HepG2 (cell line): ENCODE results near the gene PRSS53. TPM values are rescaled to one million over a fixed set of nuclear protein-coding genes. Genes with fewer than 3 reads are reported as not detected.

Experiments used
- FOXK2 ChIP-seq: fragments of 450-650 bp; IDR thresholded peaks from 2 replicates; pipeline ENCODE4 v1.6.1; 2016
- HNRNPH1 ChIP-seq: fragments of 200-400 bp; formaldehyde crosslinking; optimal IDR thresholded peaks from 2 replicates; pipeline ENCODE3; 2017; ENCODE audit warnings: mild to moderate bottlenecking, low read depth, low read length
- KDM4B ChIP-seq: sonication (generic); formaldehyde crosslinking; IDR thresholded peaks from 2 replicates; pipeline ENCODE4 v1.4.0; 2020; ENCODE audit warnings: missing genetic modification reagents
- MATR3 ChIP-seq: sonication (generic); formaldehyde crosslinking; IDR thresholded peaks from 2 replicates; pipeline ENCODE4 v1.4.0; 2020; ENCODE audit warnings: missing genetic modification reagents
- SRSF9 ChIP-seq: fragments of 200-400 bp; formaldehyde crosslinking; IDR thresholded peaks from 2 replicates; pipeline ENCODE4 v1.6.1; 2018; ENCODE audit warnings: borderline replicate concordance, mild to moderate bottlenecking, low read depth, low read length; ENCODE audit not compliant: insufficient read depth, poor library complexity, severe bottlenecking
- ZBED4 ChIP-seq: sonication (generic); formaldehyde crosslinking; IDR thresholded peaks from 2 replicates; pipeline ENCODE4 v1.4.0; 2020; ENCODE audit warnings: missing genetic modification reagents, borderline replicate concordance
- ZNF225 ChIP-seq: sonication (generic); formaldehyde crosslinking; IDR thresholded peaks from 2 replicates; pipeline ENCODE4 v1.4.0; 2020; ENCODE audit warnings: mild to moderate bottlenecking, missing genetic modification reagents
- ZNF253 ChIP-seq: sonication (generic); formaldehyde crosslinking; IDR thresholded peaks from 2 replicates; pipeline ENCODE4 v1.8.0; 2022; ENCODE audit warnings: mild to moderate bottlenecking, missing genetic modification reagents, borderline replicate concordance
- ZNF337 ChIP-seq: sonication (generic); formaldehyde crosslinking; IDR thresholded peaks from 2 replicates; pipeline ENCODE4 v1.5.1; 2020; ENCODE audit warnings: missing genetic modification reagents, low read depth, mild to moderate bottlenecking, borderline replicate concordance
- ZNF362 ChIP-seq: sonication (generic); formaldehyde crosslinking; IDR thresholded peaks from 2 replicates; pipeline ENCODE4 v1.4.0; 2020; ENCODE audit warnings: missing genetic modification reagents, mild to moderate bottlenecking, borderline replicate concordance
- ZNF430 ChIP-seq: sonication (generic); formaldehyde crosslinking; IDR thresholded peaks from 2 replicates; pipeline ENCODE4 v1.9.0; 2021; ENCODE audit warnings: mild to moderate bottlenecking, missing genetic modification reagents
- ZNF768 ChIP-seq: sonication (generic); formaldehyde crosslinking; IDR thresholded peaks from 2 replicates; pipeline ENCODE4 v1.4.0; 2020; ENCODE audit warnings: missing genetic modification reagents
- ZNF878 ChIP-seq: sonication (generic); formaldehyde crosslinking; IDR thresholded peaks from 2 replicates; pipeline ENCODE4 v1.8.1; 2023; ENCODE audit warnings: mild to moderate bottlenecking, missing genetic modification reagents, moderate library complexity
- polyA plus RNA-seq, 8 experiments: library from polyadenylated mRNA; depleted of rRNA in 3 of 8; stranded (reverse) in 7 of 8; unstranded in 1 of 8; fragments of >200 nt; fragmentation: Illumina TruSeq in 4 of 8; extraction: Trizol in 4 of 8; gene quantifications; 2 replicates each; pipeline versions ENCODE4 v1.2.1 to v1.2.3, GENCODE V29; 2011 to 2016; ENCODE audit warnings: low read depth in 4 of 8, missing spikeins in 1 of 8, mixed read lengths in 1 of 8; ENCODE audit not compliant: insufficient read depth in 1 of 8
- total RNA-seq, 5 experiments: library from RNA; depleted of rRNA; stranded (reverse); fragments of >200 nt; fragmentation: Illumina TruSeq; extraction: Trizol; gene quantifications; 2 replicates each; pipeline ENCODE4 v1.2.3, GENCODE V29; 2016; ENCODE audit warnings: low read depth in 1 of 5
- TF ChIP-seq, protein P1 (sequence below): sonication (generic); formaldehyde crosslinking; IDR thresholded peaks from 2 replicates; pipeline ENCODE4 v1.8.0; 2022; ENCODE audit warnings: mild to moderate bottlenecking, missing genetic modification reagents, moderate library complexity
- TF ChIP-seq, protein P2 (sequence below): sonication (generic); formaldehyde crosslinking; IDR thresholded peaks from 2 replicates; pipeline ENCODE4 v1.4.0; 2020; ENCODE audit warnings: missing genetic modification reagents
- TF ChIP-seq, protein P3 (sequence below): sonication (generic); formaldehyde crosslinking; IDR thresholded peaks from 2 replicates; pipeline ENCODE4 v1.8.0; 2022; ENCODE audit warnings: low read depth, missing genetic modification reagents
- TF ChIP-seq, protein P4 (sequence below): sonication (generic); formaldehyde crosslinking; conservative IDR thresholded peaks from 2 replicates; pipeline ENCODE4 v1.5.0; 2020; ENCODE audit warnings: missing genetic modification reagents

The PRSS53 gene
- total and polyA plus RNA-seq, 2 of the 13 experiments (the other 11 are each of a cell fraction or from before 2014, with no cell fraction given) = 2.2 to 7.4 TPM

GRCh38 chr16:31033709-31034492 lies 54.8 kb downstream of the PRSS53 start (continued):
- TF ChIP-seq ZBED4 (CRISPR knock-in tag) = peak; percentile 69; the same call in 1 of the 2 replicates
- no peak; the same call in 1 of the 2 replicates for TF ChIP-seq ZNF337
- TF ChIP-seq, protein P1, sequence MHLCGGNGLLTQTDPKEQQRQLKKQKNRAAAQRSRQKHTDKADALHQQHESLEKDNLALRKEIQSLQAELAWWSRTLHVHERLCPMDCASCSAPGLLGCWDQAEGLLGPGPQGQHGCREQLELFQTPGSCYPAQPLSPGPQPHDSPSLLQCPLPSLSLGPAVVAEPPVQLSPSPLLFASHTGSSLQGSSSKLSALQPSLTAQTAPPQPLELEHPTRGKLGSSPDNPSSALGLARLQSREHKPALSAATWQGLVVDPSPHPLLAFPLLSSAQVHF (CRISPR knock-in tag) = 0 out of 2 replicates have a peak, but pooled peaks have one; percentile 47
- TF ChIP-seq, protein P2, sequence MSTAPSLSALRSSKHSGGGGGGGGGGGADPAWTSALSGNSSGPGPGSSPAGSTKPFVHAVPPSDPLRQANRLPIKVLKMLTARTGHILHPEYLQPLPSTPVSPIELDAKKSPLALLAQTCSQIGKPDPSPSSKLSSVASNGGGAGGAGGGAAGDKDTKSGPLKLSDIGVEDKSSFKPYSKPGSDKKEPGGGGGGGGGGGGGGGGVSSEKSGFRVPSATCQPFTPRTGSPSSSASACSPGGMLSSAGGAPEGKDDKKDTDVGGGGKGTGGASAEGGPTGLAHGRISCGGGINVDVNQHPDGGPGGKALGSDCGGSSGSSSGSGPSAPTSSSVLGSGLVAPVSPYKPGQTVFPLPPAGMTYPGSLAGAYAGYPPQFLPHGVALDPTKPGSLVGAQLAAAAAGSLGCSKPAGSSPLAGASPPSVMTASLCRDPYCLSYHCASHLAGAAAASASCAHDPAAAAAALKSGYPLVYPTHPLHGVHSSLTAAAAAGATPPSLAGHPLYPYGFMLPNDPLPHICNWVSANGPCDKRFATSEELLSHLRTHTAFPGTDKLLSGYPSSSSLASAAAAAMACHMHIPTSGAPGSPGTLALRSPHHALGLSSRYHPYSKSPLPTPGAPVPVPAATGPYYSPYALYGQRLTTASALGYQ (CRISPR knock-in tag) = no peak
- no peak; the same call in 1 of the 2 replicates for TF ChIP-seq ZNF768 (CRISPR knock-in tag)
- TF ChIP-seq ZNF225 (CRISPR knock-in tag) = no peak
- TF ChIP-seq ZNF878 (CRISPR knock-in tag) = peak; percentile 18; the same call in 1 of the 2 replicates
- TF ChIP-seq, protein P3, sequence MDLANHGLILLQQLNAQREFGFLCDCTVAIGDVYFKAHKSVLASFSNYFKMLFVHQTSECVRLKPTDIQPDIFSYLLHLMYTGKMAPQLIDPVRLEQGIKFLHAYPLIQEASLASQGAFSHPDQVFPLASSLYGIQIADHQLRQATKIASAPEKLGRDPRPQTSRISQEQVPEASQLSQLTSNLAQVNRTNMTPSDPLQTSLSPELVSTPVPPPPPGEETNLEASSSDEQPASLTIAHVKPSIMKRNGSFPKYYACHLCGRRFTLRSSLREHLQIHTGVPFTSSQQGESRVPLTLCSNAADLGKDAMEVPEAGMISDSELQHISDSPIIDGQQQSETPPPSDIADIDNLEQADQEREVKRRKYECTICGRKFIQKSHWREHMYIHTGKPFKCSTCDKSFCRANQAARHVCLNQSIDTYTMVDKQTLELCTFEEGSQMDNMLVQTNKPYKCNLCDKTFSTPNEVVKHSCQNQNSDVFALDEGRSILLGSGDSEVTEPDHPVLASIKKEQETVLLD (CRISPR knock-in tag) = no peak
- TF ChIP-seq FOXK2 = peak; percentile 63
- TF ChIP-seq KDM4B = 0 out of 2 replicates have a peak, but pooled peaks have one; percentile 21
- no peak; the same call in 1 of the 2 replicates for TF ChIP-seq MATR3
- TF ChIP-seq ZNF253 = no peak
- TF ChIP-seq, protein P4, sequence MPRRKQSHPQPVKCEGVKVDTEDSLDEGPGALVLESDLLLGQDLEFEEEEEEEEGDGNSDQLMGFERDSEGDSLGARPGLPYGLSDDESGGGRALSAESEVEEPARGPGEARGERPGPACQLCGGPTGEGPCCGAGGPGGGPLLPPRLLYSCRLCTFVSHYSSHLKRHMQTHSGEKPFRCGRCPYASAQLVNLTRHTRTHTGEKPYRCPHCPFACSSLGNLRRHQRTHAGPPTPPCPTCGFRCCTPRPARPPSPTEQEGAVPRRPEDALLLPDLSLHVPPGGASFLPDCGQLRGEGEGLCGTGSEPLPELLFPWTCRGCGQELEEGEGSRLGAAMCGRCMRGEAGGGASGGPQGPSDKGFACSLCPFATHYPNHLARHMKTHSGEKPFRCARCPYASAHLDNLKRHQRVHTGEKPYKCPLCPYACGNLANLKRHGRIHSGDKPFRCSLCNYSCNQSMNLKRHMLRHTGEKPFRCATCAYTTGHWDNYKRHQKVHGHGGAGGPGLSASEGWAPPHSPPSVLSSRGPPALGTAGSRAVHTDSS = no peak
- no peak for TF ChIP-seq ZNF362
- no peak for TF ChIP-seq HNRNPH1
- TF ChIP-seq ZNF430 (CRISPR knock-in tag) = peak; percentile 26; the same call in 1 of the 2 replicates
- no peak for TF ChIP-seq SRSF9
